ENCODE results near the gene CD207. TPM values are rescaled to one million over a fixed set of nuclear protein-coding genes. Genes with fewer than 3 reads are reported as not detected.

Gene CD207
- total RNA-seq, 2 donors from 2014 or later, result not detected

- no peaks in the 10 kb centered on the region for H3K4me1 ChIP-seq
- H3K4me3 ChIP-seq, result no peak overlapping the region
- no peak for DNase-seq (ENCODE audit: low spot score)
- no peak for TF ChIP-seq CTCF (IDR thresholded peaks at IDR 0.05)
- H3K27ac ChIP-seq, result no peak overlapping the region
- H3K9me3 ChIP-seq, result no peaks in the 10 kb centered on the region
- no peaks in the 10 kb centered on the region for H3K27me3 ChIP-seq
- no peaks in the 10 kb centered on the region for H3K36me3 ChIP-seq
Observed at GRCh38 chr2:70850925-70851324, 15.3 kb upstream of the CD207 start.

GRCh38 chr2:70842401-70842800 is 6.8 kb upstream of the CD207 start:
- H3K27ac ChIP-seq, result no peak overlapping the region
- no peak overlapping the region for H3K4me3 ChIP-seq
- no peaks in the 10 kb centered on the region for H3K4me1 ChIP-seq
- H3K36me3 ChIP-seq, result no peaks in the 10 kb centered on the region
- H3K27me3 ChIP-seq, result no peaks in the 10 kb centered on the region
- peak; percentile 21 for DNase-seq (ENCODE audit: low spot score)
- no peak for TF ChIP-seq CTCF (IDR thresholded peaks at IDR 0.05)
- no peaks in the 10 kb centered on the region for H3K9me3 ChIP-seq

- Histone ChIP-seq H3K4me3 (no peak overlapping the region), H3K36me3 (no peaks in the 10 kb centered on the region), H3K27ac (no peak overlapping the region), H3K9me3 (no peaks in the 10 kb centered on the region), H3K27me3 (no peaks in the 10 kb centered on the region), H3K4me1 (no peaks in the 10 kb centered on the region)
- no peak for TF ChIP-seq CTCF (IDR thresholded peaks at IDR 0.05)
- no peak for DNase-seq (ENCODE audit: low spot score)
Observed at GRCh38 chr2:70837980-70838925, 2.6 kb upstream of the CD207 start.

GRCh38 chr2:70834881-70835280 is 735 bp downstream of the CD207 start:
- Histone ChIP-seq H3K9me3 (no peaks in the 10 kb centered on the region), H3K27me3 (no peaks in the 10 kb centered on the region), H3K27ac (no peak overlapping the region), H3K4me3 (no peak overlapping the region), H3K4me1 (no peaks in the 10 kb centered on the region), H3K36me3 (no peaks in the 10 kb centered on the region)
- no peak for DNase-seq (ENCODE audit: low spot score)
- no peak for TF ChIP-seq CTCF (IDR thresholded peaks at IDR 0.05)

GRCh38 chr2:70834106-70834505 is 1.5 kb downstream of the CD207 start:
- no peak overlapping the region for H3K27ac ChIP-seq
- no peak for TF ChIP-seq CTCF (IDR thresholded peaks at IDR 0.05)
- H3K27me3 ChIP-seq, result no peaks in the 10 kb centered on the region
- peaks cover 0 to 4% of the 10 kb centered on the region in 2 donors for H3K4me1 ChIP-seq
- no peaks in the 10 kb centered on the region for H3K9me3 ChIP-seq
- no peak for DNase-seq (ENCODE audit: low spot score)
- no peaks in the 10 kb centered on the region for H3K36me3 ChIP-seq
- H3K4me3 ChIP-seq, result no peak overlapping the region

All from right atrium auricular region (tissue), 2 donors.